ENCODE measurements around the gene ITGA5.

ITGA5 gene

GRCh38 chr12:54430471-54431069 is 11.5 kb upstream of the ITGA5 start:
- no peak for DNase-seq (ENCODE audit: low read depth in 2 of 2)

DNA sequence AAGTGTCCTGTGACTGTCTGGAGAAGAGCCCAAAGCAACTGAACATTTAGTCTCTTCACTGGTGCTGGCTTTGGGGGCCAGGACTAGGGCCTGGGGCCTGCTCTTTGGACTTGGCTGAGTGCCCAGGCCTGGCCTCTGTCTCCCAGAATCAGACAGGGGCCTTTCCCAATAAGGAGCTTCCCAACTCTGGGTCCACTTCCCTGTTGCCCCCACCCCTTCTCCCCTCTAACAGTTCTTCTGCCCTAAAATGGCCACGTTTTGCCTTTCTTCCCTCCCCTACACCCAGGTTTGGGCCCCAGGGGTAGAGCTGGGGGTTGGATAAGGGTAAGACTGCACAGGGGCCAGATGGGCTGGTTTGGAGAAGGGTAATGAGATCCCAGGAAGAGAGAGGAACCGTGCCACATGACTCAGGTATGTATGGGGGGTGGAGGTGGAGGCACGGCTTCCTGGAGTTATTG is 10.0 kb upstream of the ITGA5 start:
- no peak for DNase-seq (ENCODE audit: low read depth in 2 of 2)

- DNase-seq (ENCODE audit: low read depth in 2 of 2): no peak
Measured at GRCh38 chr12:54428050-54429013, 9.3 kb upstream of the ITGA5 start.

DNA sequence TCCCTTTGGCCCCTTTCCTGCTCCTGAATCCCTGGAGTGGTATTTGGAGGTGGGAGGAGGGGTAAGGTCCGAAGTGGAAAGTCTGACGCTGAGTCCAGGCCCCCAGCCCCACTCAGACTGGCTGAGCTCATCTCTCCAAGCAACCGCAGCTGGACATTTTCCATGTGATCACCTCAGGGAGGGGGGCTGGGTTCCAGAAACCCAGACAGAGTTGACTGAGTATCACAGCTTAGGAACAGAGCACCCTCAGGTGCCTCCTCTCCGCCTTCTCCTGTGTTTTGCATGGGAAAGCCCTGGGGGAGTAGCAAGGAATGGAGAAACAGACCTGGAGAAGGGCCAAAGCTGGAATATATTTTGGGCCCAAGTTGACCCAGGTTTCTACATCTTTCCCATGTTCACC is 8.0 kb upstream of the ITGA5 start:
- no peak for DNase-seq (ENCODE audit: low read depth in 2 of 2)

DNA sequence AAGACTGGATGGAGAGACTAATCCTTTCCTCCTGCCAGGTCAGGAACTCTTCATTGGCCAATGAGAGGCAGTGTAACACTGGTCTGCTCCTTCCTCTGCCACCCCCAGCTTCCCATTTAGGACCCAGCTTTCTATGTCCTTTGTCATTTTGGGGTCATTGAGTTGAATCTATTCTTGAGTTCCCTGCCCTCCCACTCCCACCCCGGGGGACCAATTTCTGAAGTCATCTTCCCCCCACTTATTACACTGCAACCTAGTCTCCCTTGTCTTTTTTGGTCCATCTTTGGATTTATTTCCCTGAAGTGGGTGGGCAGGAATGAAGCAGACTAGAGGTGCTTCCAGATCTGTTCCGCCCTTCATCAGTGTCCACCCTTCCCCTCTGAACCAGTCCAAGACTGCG is 7.6 kb upstream of the ITGA5 start:
- no peak for DNase-seq (ENCODE audit: low read depth in 2 of 2)

DNA sequence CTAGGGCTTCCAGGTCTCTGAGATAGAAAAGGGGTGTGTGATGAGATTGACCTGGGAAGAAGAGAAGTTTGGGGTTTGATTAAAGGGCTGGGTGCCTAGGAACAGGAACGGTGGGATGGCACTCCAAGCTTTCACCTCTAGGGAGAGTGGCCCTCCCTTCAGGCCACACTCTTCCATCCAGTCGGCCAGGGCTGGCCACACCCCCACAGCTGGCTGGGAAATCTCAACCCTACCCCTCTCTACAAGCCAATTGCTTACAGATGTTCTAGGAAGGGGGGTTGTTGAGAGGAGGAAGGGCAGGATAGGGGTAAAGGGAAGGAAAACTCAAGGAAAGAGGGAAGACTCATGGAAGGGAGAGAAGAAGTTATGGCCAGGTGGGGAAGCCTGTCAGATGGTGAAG is 6.6 kb upstream of the ITGA5 start:
- DNase-seq (ENCODE audit: low read depth in 2 of 2): no peak

DNA sequence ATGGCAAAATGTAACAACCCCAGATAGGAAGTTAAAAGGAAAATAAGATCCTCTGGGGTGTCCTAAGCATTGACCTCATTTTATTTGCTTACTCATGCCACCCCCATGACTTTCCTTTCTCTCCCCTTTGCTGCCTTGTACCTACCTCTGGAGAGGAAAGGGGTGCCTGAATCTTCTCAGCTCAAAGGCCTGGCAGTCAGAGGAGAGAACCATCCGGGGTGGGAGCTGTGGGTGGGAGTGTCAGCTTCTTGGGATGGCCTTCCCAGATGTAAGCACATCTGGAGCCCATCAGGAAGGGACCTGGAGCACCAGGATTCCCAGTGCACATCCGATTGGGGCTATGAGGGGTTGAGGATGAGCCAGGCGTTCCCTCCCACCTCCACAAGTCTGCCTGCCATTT is 5.2 kb upstream of the ITGA5 start:
- DNase-seq (ENCODE audit: low read depth in 2 of 2): no peak

DNA sequence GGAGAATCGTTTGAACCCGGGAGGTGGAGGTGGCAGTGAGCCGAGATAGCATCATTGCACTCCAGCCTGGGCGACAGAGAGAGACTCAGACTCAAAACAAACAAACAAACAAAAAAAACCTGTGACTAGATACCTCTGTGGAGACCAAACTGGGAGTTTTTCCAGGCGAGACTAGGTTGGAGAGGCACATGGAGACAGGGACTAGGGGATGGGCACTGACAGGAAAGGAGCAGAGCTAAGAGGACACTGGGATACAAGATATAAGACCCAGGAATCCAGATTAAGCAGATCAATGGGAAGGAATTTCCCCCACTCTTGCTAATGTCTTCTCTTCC is 4.7 kb upstream of the ITGA5 start:
- DNase-seq (ENCODE audit: low read depth in 2 of 2): no peak

GRCh38 chr12:54421879-54422250 is 2.8 kb upstream of the ITGA5 start:
- DNase-seq (ENCODE audit: low read depth in 2 of 2): no peak

DNA sequence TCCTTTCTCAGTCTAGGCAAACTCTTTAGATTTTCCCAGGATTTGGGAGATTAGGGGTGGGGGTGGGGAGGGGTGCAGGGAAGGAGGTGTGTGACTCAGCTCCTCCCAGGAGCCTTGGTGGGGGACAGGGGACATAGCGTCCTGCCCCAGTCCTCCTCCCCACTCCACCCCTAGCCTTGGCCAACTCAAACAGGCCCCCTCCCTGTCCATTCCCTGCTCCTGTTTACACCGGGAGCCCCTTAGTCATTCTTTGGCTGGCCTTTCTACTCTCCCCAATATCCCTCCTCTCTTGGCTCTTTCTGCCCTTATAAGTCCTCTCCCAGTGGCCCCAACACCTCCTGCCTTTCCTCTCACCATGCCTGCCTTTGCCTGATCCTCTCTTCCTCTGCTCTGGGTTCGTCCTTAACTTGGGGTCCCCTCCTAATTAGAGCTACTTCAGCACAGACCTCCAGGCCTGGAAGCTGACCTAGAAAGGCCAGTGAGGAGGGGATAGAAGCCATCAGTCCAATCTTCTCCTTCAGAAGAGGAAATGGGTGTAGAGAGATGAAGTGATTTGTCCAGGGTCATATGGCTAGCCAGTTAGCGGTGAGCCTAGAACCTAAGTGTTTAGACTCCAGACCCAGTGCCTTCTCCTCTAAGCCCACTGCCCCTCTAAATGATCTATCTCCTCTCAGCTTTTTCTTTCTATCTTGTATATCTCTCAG is 2.3 kb upstream of the ITGA5 start:
- no peak for DNase-seq (ENCODE audit: low read depth in 2 of 2)

DNA sequence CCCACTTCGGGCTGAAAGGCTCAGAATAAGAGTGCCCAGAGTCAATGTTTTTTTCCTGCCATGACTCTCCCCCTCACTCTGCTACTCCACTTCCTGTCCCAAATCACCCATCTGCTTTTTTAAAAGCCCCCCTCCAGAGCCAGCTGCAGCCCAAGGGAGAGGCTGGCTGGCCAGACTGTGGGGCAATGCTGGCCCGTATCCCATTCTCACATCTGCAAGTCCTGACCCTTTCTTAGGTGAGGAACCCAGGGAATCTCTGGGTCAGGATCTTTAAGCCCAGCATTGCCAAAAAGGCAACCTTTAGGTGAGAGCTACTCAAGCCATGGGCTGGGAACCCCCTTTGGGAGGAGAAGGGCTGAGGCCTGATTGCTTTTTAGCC is 1.7 kb upstream of the ITGA5 start:
- DNase-seq (ENCODE audit: low read depth in 2 of 2): no peak

- no peak for DNase-seq (ENCODE audit: low read depth in 2 of 2)
Measured at GRCh38 chr12:54418441-54419087, 502 bp downstream of the ITGA5 start.

GRCh38 chr12:54417712-54418440 is 1.2 kb downstream of the ITGA5 start:
- no peak for DNase-seq (ENCODE audit: low read depth in 2 of 2)

DNA sequence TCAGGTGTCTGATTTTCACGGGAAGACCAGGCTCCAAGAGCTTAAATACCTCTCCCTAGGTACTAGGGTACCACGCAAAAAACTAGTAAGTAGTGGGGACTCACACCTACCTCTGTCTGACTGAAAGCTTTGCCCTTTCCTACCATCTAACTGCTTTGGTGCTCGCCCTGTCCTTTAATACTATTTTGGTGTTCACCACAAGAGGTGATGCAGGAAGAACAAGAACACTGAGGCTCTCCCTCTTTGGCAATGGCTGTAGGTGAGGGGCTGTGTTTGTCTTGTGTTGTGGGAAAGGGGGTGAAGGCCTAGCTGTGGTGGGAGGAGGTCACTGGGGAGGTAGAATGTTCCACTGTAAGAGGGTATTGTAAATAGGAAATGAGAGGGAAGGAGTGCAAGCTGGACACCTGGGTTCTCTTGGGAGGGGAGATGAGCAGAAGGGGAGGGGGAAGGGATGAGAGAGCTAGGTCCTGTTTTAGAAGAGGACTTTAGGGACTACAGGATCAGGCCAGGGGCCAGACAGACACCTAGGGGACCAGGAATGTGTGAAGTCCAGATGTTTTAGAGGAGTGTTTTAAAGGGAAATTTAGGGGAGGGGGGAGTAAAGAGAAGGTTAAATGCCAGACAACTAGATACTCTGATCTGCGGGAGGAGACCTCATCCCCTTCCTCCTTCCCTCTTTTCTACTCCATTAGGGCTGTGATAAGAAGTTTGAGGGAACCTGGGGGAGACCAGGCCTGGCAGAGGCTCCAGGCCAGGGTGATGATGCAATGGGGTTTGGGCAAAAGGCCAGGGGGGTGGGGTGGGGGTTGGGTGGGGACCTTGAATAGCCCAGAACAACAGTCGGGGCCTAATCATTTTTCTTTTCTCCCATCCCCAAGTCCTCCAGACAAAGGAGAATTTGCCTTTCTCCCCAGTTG is 2.1 kb downstream of the ITGA5 start:
- DNase-seq (ENCODE audit: low read depth in 2 of 2): no peak

DNA sequence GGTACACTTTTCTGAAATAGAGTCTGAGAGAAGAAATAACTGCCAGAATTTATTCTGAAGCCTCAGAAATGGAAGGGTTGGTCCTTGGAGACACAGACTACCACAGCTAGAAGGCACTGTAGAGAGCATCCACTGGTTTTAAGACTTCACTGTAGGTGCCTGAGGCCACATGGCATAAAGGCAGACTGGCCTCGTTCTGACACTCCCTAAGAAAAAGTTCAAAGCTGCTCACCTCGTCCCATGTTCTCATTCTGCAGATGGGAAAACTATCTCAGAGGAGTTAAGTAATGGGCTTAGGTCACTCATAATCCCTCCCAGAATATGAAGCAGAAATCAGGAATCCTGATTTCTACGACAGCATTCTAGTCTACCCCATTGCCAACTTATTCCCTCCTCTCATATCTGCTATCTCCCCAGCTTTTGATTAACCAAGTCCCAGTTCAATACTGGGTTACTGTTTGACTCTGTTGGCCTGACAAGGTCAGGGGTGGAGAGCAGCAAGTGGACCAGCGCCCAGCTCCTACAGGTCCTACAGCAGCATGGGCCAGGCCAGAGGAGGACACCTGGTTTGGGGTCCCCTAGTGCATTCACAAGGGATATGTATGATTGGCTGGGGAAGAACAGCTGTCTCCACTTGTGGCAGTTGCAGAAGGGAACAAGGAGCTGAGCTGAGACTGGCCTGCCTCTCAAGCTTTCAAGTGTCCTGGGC is 3.7 kb downstream of the ITGA5 start:
- no peak for DNase-seq (ENCODE audit: low read depth in 2 of 2)

- DNase-seq (ENCODE audit: low read depth in 2 of 2): peak in 1 of 2 donors; percentile 65
Measured at GRCh38 chr12:54413284-54414190, 5.5 kb downstream of the ITGA5 start.

- DNase-seq (ENCODE audit: low read depth in 2 of 2): no peak
Measured at GRCh38 chr12:54412786-54413185, 6.3 kb downstream of the ITGA5 start.

GRCh38 chr12:54412348-54412747 is 6.7 kb downstream of the ITGA5 start:
- no peak for DNase-seq (ENCODE audit: low read depth in 2 of 2)

All from stimulated activated CD4-positive, alpha-beta T cell treated with anti-CD3 and anti-CD28 coated beads, Interleukin-1b, Interleukin-23, amount 100 ng/mL, for 1 hour (primary cell).